HG03108 (cell line): ENCODE results near the gene TMPRSS13.
"Not testable (repeated sequence)": the region's sequence is repeated elsewhere in the genome, so short reads cannot be mapped to it uniquely, and the experiment has no call there.

ENCODE experiments used
- ATAC-seq: cut with Tn5 transposase; IDR thresholded peaks from one replicate; pipeline ENCODE4 v1.9.1; 2021; ENCODE audit warnings: moderate library complexity; ENCODE audit not compliant: unreplicated experiment

TMPRSS13 gene

DNA sequence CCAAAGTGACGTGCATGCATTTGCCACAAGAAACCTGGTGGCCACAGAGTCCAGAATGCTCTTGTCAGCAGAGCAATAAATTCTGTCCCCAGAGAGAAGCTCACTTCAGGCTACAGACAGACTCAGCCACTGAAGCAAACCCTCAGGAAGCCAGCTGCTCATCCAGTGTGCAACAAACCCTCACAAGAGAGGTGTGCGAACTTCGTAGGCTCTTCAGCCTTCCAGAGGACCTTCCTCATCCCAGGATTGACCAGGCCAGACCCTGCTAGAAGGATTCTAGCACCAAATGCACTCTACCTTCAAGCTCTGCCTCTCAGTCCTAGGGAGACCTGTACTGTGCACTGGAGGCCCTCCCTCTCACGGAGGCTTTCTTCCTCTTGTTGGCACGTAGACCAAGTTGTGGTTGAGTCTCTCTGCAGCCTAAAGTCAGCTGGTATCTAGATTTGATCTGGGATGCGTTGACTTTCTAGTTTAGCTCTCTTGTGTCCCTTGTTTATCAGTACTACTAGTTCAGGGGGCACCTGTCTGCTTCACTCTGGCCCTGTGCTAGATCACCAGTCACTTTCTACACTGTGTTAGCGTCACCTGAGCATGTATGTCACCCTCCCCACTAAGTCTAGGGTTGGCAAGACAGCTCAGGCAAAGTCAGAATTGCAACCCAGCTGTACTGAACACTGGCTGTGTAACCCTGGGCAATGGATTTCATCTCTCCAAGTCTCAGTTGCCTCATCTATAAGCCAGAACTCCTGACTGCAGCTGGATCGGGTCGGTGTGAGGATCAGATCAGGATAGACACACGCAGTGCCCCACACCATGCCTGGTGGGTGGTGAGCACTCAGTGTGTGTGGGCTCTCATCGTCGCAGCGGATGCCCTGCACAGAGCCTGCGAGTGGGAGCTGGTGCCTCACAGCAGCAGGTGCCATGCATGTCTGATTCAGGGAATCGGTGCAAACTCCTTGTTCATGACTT, 22.1 kb upstream of the TMPRSS13 start:
- ATAC-seq, result peak; percentile 70

DNA sequence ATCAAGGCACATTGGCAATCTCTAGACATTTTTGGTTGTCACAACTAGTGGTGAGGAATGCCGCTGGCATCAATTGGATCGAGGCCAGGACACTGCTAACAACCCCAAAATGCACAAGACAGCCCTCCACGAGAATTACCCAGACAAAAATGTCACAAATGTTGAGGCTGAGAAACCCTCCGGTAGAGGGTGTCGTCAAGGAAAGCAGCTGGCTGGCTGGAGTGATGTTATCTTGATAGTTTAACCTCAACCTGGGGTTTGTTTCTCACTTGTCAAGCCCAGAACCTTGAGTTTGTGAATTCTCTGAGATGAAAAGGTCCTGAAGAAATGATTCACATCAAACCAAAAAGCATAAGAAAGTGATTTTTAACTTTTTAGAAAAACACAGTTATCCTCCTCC, 21.1 kb upstream of the TMPRSS13 start:
- no peak for ATAC-seq

DNA sequence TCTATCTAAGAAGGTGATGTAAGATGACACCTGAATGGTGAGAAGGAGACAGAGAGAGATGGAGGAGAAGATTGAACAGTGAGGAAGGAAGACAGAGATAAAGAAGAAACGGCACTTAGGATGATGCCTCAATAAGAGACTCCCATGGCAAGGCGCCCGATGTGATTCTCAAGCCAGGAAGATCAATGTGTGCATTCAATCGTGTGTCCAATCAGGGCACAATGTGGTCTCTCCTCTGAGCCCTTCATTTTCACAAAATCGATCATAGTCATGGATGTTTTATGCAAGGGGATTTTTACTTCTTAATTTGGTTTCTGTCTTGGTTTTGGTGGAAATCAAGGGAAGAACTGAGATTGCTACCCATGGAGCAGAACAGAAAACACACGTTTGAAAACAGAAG, 19.9 kb upstream of the TMPRSS13 start:
- no peak for ATAC-seq

DNA sequence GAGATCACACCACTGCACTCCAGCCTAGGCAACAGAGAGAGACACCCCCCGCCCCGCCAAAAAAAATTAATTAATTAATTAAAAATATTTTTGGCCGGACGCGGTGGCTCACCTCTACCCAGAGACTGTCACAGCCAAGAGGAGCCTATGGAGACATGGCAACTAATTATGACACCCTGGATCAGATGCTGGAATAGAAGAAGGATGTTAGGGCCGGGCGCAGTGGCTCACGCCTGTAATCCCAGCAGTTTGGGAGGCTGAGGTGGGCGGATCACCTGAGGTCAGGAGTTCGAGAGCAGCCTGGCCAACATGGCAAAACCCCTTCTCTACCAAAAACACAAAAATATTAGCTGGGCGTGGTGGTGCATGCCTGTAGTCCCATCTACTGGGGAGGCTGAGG, 19.3 kb upstream of the TMPRSS13 start:
- not testable (repeated sequence) for ATAC-seq

DNA sequence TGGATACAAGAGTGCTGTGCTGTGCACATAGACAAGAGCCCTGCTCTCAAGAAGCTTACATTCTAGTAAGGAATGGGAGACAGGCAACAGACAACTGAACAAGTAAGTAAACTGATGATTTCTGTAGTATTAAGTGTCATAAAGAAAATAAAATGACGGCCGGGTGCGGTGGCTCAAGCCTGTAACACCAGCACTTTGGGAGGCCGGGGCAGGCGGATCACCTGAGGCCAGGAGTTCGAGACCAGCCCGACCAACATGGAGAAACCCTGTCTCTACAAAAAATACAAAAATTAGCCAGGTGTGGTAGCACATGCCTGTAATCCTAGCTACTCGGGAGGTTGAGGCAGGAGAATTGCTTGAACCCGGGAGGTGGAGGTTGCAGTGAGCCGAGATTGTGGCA, 18.5 kb upstream of the TMPRSS13 start:
- not testable (repeated sequence) for ATAC-seq

DNA sequence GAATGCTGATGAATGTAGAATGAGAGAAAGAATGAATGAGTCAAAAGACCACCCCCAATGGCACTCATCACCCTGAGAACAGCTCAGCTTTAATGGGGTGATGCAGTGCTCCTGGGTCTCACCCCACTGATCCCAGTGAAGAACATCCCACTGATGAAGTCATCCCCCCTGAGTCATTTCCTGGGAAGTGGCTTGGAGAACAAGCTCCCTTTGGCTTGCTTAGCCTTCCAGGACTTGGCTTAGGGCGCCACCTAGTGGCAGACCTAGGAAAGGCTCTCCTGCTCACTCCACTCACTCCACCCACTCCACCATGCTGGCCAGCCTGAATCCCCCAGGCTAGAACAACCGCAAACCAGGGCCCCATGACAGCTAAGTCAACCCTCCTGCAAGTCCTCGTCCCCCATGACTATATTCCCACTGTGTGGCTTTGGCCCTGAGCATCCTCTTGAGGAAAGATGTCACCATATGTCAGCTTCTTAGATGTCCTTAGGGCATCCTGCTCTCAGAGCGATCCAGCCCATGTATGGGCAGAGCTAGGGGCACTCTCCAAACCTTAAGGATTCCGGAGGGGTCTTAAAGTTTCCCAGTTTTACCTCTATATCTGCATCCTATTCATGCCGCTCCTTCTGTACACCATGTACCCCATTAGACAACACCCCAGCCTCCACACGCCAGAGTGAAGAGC, 17.8 kb upstream of the TMPRSS13 start:
- ATAC-seq, result no peak

DNA sequence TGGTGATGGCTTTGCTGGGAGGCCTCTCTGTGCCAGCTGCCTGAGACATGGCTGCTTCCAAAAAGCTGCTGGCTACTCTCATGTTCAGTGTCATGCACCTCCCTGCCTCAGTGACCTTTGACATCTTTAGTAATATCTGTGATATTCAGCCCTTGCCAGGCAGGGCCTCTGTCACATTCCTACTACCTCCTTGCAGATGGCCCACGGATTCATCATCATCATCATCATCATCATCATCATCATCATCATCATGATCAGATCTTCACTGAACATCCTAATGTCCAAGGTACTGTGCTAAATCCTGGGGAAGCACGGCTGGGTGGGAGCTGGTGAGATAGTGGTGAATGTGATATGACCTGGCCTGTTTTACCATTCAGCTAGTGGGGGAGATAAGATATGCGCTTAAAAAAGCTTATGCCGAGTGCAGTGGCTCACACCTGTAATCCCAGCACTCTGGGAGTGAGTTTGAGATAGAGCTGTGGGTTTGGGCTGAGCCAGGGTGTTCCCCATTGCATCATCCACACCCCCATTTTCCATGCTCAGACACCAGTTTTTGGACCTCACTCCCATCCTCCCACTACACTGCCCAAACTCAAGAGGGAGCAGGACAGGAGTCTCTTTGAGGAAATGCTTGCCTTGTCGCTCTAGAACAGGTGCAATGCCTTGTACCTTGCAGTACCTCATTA, 17.1 kb upstream of the TMPRSS13 start:
- ATAC-seq, result no peak

DNA sequence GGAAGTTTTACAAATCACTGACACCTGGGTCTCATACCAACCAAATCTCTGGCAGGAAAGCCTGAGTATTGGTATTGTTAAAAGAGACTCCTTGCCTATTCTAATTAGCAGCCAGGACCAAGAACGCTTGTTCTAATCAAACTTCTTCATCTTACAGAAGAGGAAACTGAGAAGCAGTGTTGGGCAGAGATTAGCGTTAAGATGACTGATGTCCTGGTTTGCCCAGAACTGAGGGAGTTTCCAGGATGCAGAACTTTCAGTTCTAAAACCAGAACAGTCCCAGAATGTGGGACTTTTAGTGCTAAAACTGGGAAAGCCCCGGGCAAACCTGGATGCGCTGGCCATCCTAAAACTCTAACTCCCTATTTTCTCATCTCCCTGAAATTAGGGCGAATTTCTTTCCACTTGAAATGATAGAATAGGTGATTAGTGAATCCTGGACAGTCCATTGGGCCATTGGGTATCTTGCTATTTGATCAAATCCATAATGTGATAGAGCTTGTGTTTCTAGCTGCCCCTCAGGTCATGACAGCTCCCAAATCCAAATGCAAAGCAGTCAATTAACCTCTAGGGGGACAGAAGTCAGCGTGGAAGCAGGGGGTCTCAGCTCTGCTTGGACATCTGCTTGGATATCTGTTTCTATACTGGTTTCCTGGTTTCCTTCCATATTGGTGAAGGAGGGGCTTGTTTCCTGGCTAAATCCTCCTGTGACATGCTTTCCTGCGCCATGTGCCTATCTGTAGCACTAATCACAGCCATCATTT, 16.0 kb upstream of the TMPRSS13 start:
- ATAC-seq, result no peak

DNA sequence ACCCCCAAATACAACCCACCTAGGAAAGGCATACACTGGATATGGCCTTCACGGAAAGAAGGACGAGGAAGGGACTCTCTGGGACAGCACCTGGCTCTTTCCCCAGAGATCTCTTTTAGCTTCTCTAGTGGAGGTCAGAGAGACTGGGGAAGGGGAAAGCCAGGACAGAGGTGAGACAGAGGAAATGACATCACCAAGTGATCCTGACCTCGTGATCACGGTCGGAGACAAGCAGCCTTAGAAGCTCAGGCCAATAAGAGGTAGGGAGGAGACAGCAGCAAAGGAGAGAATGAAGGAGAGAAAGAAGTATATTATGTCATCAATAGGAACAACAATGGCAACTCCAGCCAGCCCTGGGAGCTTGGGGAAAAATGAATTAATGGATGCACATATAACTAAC, 15.4 kb upstream of the TMPRSS13 start:
- ATAC-seq, result no peak

DNA sequence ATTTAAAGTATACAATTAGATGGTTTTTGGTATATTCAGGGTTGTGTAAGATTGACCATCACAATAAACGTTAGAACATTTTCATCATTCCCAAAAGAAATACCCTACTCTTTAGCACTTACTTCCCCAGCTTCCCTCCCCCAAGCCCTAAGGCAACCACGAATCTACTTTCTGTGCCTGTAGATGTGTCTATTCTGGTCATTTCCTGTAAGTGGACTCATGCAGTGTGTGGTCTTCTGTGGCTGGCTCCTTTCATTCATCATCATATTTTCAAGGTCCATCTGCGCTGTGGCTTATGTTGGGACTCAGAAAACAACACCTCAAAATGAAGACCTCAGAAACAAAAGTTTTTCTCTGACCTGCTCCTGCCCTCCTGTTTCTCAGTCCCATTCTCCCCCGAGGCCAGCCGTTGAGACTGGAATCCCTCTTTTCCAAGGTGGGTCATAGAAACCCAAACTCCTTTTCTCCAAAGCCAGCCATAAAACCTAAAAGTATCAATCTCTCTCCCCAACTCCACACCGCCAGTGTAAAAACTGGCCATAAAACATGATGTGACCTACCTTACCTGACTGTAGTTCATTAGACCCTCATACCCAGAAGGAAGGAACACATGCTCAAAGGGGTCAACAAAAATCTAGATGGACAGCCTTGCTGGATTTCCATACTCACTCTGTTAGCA, 12.9 kb upstream of the TMPRSS13 start:
- ATAC-seq, result no peak

DNA sequence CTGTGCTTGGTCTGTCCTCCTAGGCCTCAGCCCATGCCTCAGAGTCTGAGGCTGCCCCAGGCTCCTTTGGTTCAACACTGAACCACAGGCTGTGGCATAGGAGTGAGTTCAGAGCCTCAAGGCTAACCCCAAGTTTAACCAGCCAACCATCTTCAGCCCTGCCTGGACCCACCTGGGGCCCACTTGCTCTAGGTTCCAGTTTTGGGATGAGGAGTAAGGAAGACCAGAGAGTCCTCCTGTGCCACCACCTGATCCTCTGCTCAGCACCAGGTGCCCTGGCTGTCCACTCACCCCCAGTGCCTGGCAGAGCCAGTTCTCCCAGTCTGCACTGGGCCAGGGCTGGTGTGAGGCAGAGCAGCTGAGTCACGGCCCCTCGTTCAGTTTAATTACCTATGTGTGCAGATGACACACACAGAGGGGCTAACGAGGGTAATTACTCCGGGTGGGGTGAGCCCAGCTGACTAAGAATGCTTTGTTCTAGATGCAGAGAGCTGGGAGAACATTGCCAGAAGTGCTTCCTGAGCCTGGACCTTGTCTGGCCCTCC, 12.0 kb upstream of the TMPRSS13 start:
- ATAC-seq, result no peak

DNA sequence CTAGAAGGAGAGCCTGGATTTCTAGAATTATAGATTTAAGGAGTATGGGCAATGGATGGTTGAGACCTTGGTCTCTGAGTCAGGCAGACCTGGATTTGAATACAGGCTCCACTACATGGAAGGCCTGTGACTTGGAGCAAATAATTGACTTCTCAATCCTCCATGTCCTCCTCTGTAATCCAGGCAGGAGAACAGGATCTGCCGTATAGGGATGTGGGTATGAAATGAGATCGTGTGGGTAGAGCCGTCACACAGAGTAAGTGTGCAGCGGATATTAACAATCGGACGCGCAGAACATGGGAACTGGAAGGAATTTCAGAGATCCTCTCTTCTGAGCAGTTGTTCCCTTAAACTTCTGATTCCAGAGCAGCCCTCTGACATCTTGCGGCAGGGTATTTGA, 11.5 kb upstream of the TMPRSS13 start:
- ATAC-seq, result no peak

DNA sequence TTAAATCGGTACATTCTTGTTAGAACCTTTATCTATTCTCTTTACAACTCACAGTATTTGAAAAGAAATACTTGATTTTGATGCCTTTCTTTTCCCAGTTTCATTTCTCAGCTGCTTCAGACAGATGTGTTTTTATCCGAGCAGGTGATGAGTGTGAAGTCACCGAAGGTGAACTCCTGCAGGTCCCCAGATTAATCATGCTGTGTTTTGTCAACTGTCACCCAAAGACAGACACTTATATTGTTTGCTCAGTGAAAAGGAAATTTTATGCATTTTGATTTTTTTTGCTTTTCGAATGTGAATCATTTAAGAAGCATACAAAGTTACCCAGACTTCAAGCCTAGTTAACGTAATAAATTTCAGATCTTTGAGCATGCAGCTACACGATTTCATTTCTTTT, 7.8 kb upstream of the TMPRSS13 start:
- no peak for ATAC-seq

DNA sequence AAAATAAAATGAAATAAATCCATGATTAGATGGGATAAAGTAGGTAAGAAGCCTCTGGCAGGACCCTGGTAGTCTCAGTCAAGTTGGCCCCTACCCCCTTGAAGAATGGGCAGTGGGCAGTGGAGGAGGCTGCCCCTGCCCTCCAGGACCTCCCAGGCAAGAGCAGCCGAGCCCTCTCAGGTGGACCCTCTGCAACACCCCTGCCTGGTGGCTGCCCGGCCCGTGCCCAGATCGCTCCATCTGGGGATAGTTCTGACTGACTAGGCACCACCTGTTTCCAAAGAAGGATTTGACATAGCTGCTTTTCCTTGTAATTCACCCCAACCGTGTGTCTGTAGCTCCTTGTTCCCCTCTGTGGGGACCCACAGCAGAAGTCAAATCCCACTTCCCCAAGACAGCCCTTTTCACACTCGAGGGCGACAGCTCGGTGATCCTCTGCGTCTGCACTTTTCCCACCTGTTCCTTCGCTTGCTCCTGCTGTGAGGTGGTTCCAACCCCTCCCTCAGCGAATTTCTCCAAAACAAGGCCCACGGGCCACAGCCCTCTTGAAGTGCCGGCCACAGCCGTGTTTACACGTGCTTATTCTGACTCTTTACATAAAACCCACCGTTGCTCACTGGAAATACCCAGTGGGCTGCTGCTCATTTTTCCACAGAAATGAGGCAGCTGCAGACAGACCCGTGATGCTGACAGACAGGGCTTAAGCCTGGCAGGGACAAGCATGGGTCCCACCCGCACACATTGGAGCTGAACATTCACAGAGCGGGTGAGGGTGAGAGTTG, 5.5 kb upstream of the TMPRSS13 start:
- ATAC-seq, result no peak

DNA sequence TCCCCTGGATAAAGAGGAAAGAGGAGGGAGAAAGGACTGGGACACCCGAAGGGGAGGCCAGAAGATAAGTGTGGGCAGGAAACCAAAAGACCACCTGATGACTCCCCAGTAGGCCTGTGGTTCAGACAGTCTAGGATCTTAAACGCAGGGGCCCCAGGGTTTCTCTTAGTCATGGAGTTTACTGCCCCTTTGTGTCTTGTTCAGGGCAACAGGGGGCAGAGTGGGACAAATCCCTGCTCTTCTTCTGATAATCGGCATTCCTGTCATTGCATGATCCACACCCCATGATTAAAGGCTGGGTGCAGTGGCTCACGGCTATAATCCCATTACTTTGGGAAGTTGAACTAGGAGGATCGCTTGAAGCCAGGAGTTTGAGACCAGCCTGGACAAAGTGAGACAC, 4.7 kb upstream of the TMPRSS13 start:
- ATAC-seq, result no peak

DNA sequence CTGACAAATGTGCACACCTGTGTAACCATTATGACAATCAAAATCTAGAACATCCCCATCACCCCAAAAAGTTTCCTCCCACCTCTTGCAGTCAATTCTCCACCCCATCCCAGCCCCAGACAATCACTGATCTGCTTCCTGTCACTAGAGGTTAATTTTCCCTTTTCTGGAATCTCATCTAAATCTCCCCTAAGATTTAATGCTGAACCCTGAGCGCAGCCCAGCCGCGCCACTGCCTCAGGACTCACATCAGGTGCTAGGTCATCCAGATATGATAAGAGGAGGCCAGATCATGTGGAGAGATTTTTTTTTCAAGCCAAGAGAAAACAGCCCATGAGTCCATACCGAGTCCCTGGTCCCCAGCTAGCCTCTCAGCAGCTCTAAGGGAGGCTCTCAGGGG, 4.3 kb upstream of the TMPRSS13 start:
- ATAC-seq, result no peak

DNA sequence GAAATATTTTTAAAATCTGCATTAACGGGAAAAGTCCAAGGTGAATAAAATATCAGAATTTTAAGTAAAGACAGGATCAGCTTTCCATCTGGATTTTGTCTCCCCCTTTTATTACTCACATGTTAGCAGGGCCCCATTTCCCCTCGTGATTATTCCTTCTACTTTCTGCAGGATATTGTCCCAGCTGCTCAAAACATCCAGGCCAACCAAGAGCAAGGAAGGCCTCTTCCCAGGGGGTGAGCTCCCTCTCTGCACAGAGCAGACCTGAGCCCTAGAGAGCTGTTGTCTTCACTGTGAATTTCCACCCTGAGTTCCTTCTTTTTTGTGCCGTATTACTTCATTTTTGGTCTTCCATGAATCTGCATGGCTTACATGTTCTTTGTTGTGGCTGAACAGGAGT, 3.7 kb upstream of the TMPRSS13 start:
- no peak for ATAC-seq

DNA sequence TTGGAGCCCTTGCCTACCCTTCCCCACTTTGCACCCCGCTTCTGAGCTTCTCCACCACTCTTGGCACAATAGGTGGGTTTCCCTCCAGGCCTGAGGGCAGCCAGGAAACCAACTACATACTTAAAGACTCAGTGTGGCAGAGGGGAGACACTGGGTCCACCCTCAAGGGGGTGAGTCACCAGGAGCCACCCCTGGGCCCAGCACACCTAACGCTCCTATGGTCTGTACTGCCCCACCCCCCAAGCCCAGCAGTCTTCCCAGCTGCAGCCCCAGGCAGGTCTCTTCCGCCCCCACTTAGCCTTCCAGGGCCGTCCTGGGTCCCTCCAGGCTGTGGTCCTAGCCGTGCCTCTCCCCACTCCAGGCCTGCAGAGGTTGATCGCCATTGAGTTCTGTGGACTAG, 3.2 kb upstream of the TMPRSS13 start:
- ATAC-seq, result no peak

DNA sequence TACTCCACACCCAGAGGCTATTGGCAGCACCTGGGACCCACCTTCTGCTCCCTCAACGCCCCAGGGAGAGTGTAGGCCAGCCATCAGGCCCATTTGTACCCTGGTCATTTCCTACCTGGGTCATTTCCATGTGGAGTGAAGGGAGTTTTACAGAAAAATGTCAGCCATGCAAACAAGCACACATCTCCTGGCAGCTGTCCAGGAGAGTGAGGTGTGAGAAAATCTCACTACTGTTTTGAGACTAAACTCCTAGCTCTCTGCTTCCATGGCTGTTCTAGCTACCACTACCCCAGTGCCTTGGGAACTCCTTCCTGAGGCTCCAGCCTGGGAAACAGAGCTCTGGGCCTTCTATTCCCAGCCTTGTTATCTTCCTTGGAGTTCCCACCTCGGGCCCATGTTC, 2.8 kb upstream of the TMPRSS13 start:
- peak; percentile 72 for ATAC-seq
